ENCODE data around the gene PTTG1IP.

- TF ChIP-seq SUZ12 (IDR thresholded peaks at IDR 0.05; ENCODE audit: extremely low read depth, insufficient read depth, insufficient read length) (no peak), YY1 (IDR thresholded peaks at IDR 0.05; ENCODE audit: insufficient read depth, insufficient read length) (no peak)
These were observed 47.5 kb upstream of the PTTG1IP start, which contains the start of gene ITGB2 for GRCh38 chr21:44920694-44921604.
